Measurements from ENCODE around the gene FIGNL2.

GRCh38 chr12:51848841-51849735, 570 bp upstream of the FIGNL2 start:
- TF ChIP-seq, protein P1, sequence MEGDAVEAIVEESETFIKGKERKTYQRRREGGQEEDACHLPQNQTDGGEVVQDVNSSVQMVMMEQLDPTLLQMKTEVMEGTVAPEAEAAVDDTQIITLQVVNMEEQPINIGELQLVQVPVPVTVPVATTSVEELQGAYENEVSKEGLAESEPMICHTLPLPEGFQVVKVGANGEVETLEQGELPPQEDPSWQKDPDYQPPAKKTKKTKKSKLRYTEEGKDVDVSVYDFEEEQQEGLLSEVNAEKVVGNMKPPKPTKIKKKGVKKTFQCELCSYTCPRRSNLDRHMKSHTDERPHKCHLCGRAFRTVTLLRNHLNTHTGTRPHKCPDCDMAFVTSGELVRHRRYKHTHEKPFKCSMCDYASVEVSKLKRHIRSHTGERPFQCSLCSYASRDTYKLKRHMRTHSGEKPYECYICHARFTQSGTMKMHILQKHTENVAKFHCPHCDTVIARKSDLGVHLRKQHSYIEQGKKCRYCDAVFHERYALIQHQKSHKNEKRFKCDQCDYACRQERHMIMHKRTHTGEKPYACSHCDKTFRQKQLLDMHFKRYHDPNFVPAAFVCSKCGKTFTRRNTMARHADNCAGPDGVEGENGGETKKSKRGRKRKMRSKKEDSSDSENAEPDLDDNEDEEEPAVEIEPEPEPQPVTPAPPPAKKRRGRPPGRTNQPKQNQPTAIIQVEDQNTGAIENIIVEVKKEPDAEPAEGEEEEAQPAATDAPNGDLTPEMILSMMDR (IDR thresholded peaks at IDR 0.05): peak in 2 of 4 donors; percentile 16 to 22
- peak; percentile 42 for TF ChIP-seq POLR2A (IDR thresholded peaks at IDR 0.05)

All from right lobe of liver (tissue), 4 donors.